Measurements from ENCODE around the gene OR2A12.
"Not testable (repeated sequence)": the region's sequence is repeated elsewhere in the genome, so short reads cannot be mapped to it uniquely, and the experiment has no call there.

The OR2A12 gene

GRCh38 chr7:144118341-144118740 is 32.3 kb downstream of the OR2A12 start:
- Histone ChIP-seq H3K4me3 (ENCODE audit: low read length) (no peak overlapping the region), H3K4me1 (ENCODE audit: control insufficient read depth, insufficient read depth, low read length) (no peaks in the 10 kb centered on the region), H3K27me3 (ENCODE audit: control insufficient read depth, insufficient read depth, low read length) (peaks cover 8% of the 10 kb centered on the region), H3K36me3 (ENCODE audit: insufficient read depth, low read length) (no peaks in the 10 kb centered on the region), H3K4me2 (ENCODE audit: low read length) (no peak overlapping the region), H3K9ac (ENCODE audit: low read depth, low read length) (no peak overlapping the region), H3K9me3 (replicated peaks; ENCODE audit: low read length) (no peaks in the 10 kb centered on the region)

GRCh38 chr7:144122876-144123275 is 36.8 kb downstream of the OR2A12 start, which contains the start of gene OR2A14:
OR2A14 (plus strand) TSS chr7:144123176; CDS start chr7:144129113, 5,937 bp downstream.
- Histone ChIP-seq H3K9ac (ENCODE audit: low read depth, low read length) (no peak within 1 kb of the TSS), H3K9me3 (replicated peaks; ENCODE audit: low read length) (no peaks in the 10 kb centered on the region), H3K4me3 (ENCODE audit: low read length) (no peak within 1 kb of the TSS), H3K4me1 (ENCODE audit: control insufficient read depth, insufficient read depth, low read length) (no peaks in the 10 kb centered on the region), H3K4me2 (ENCODE audit: low read length) (no peak within 1 kb of the TSS), H3K27me3 (ENCODE audit: control insufficient read depth, insufficient read depth, low read length) (peaks cover 5% of the 10 kb centered on the region), H3K36me3 (ENCODE audit: insufficient read depth, low read length) (no peaks in the 10 kb centered on the region)

GRCh38 chr7:144127714-144128334 is 41.7 kb downstream of the OR2A12 start:
- Histone ChIP-seq H3K9ac (ENCODE audit: low read depth, low read length) (no peak overlapping the region), H3K4me1 (ENCODE audit: control insufficient read depth, insufficient read depth, low read length) (no peaks in the 10 kb centered on the region), H3K36me3 (ENCODE audit: insufficient read depth, low read length) (no peaks in the 10 kb centered on the region), H3K27me3 (ENCODE audit: control insufficient read depth, insufficient read depth, low read length) (peaks cover 8% of the 10 kb centered on the region), H3K4me2 (ENCODE audit: low read length) (no peak overlapping the region), H3K4me3 (ENCODE audit: low read length) (no peak overlapping the region), H3K9me3 (replicated peaks; ENCODE audit: low read length) (no peaks in the 10 kb centered on the region)

GRCh38 chr7:144129601-144130000 is 43.5 kb downstream of the OR2A12 start:
- not testable (repeated sequence) for H3K36me3 ChIP-seq (ENCODE audit: insufficient read depth, low read length); H3K4me2 ChIP-seq (ENCODE audit: low read length); H3K9ac ChIP-seq (ENCODE audit: low read depth, low read length); H3K4me1 ChIP-seq (ENCODE audit: control insufficient read depth, insufficient read depth, low read length); H3K4me3 ChIP-seq (ENCODE audit: low read length); H3K27me3 ChIP-seq (ENCODE audit: control insufficient read depth, insufficient read depth, low read length); H3K9me3 ChIP-seq (replicated peaks; ENCODE audit: low read length)

GRCh38 chr7:144130730-144131129 is 44.7 kb downstream of the OR2A12 start:
- Histone ChIP-seq H3K4me1 (ENCODE audit: control insufficient read depth, insufficient read depth, low read length) (no peaks in the 10 kb centered on the region), H3K27me3 (ENCODE audit: control insufficient read depth, insufficient read depth, low read length) (peaks cover 3% of the 10 kb centered on the region), H3K4me2 (ENCODE audit: low read length) (no peak overlapping the region), H3K36me3 (ENCODE audit: insufficient read depth, low read length) (no peaks in the 10 kb centered on the region), H3K9me3 (replicated peaks; ENCODE audit: low read length) (no peaks in the 10 kb centered on the region), H3K4me3 (ENCODE audit: low read length) (no peak overlapping the region), H3K9ac (ENCODE audit: low read depth, low read length) (no peak overlapping the region)

- Histone ChIP-seq H3K27me3 (ENCODE audit: control insufficient read depth, insufficient read depth, low read length) (peaks cover 3% of the 10 kb centered on the region), H3K4me3 (ENCODE audit: low read length) (no peak overlapping the region), H3K4me1 (ENCODE audit: control insufficient read depth, insufficient read depth, low read length) (no peaks in the 10 kb centered on the region), H3K4me2 (ENCODE audit: low read length) (no peak overlapping the region), H3K9ac (ENCODE audit: low read depth, low read length) (no peak overlapping the region), H3K9me3 (replicated peaks; ENCODE audit: low read length) (no peaks in the 10 kb centered on the region), H3K36me3 (ENCODE audit: insufficient read depth, low read length) (no peaks in the 10 kb centered on the region)
Measured at GRCh38 chr7:144132262-144132661, 46.2 kb downstream of the OR2A12 start.

GRCh38 chr7:144133307-144133706 is 47.2 kb downstream of the OR2A12 start:
- no peaks in the 10 kb centered on the region for H3K9me3 ChIP-seq (replicated peaks; ENCODE audit: low read length)
- H3K4me1 ChIP-seq (ENCODE audit: control insufficient read depth, insufficient read depth, low read length): no peaks in the 10 kb centered on the region
- no peak overlapping the region for H3K4me3 ChIP-seq (ENCODE audit: low read length)
- no peaks in the 10 kb centered on the region for H3K36me3 ChIP-seq (ENCODE audit: insufficient read depth, low read length)
- H3K27me3 ChIP-seq (ENCODE audit: control insufficient read depth, insufficient read depth, low read length): peaks cover 3% of the 10 kb centered on the region
- H3K4me2 ChIP-seq (ENCODE audit: low read length): no peak overlapping the region
- no peak overlapping the region for H3K9ac ChIP-seq (ENCODE audit: low read depth, low read length)

- H3K9me3 ChIP-seq (replicated peaks; ENCODE audit: low read length): no peaks in the 10 kb centered on the region
- H3K4me1 ChIP-seq (ENCODE audit: control insufficient read depth, insufficient read depth, low read length): no peaks in the 10 kb centered on the region
- H3K27me3 ChIP-seq (ENCODE audit: control insufficient read depth, insufficient read depth, low read length): peaks cover 3% of the 10 kb centered on the region
- H3K36me3 ChIP-seq (ENCODE audit: insufficient read depth, low read length): no peaks in the 10 kb centered on the region
- H3K4me3 ChIP-seq (ENCODE audit: low read length): no peak overlapping the region
- H3K9ac ChIP-seq (ENCODE audit: low read depth, low read length): no peak overlapping the region
- H3K4me2 ChIP-seq (ENCODE audit: low read length): no peak overlapping the region
Measured at GRCh38 chr7:144134116-144134515, 48.0 kb downstream of the OR2A12 start.

GRCh38 chr7:144137501-144137900 is 51.4 kb downstream of the OR2A12 start:
- no peak overlapping the region for H3K4me2 ChIP-seq (ENCODE audit: low read length)
- H3K4me3 ChIP-seq (ENCODE audit: low read length): no peak overlapping the region
- H3K27me3 ChIP-seq (ENCODE audit: control insufficient read depth, insufficient read depth, low read length): no peaks in the 10 kb centered on the region
- H3K9me3 ChIP-seq (replicated peaks; ENCODE audit: low read length): no peaks in the 10 kb centered on the region
- H3K36me3 ChIP-seq (ENCODE audit: insufficient read depth, low read length): no peaks in the 10 kb centered on the region
- H3K4me1 ChIP-seq (ENCODE audit: control insufficient read depth, insufficient read depth, low read length): no peaks in the 10 kb centered on the region
- no peak overlapping the region for H3K9ac ChIP-seq (ENCODE audit: low read depth, low read length)

- Histone ChIP-seq H3K36me3 (ENCODE audit: insufficient read depth, low read length) (no peaks in the 10 kb centered on the region), H3K4me2 (ENCODE audit: low read length) (no peak overlapping the region), H3K27me3 (ENCODE audit: control insufficient read depth, insufficient read depth, low read length) (no peaks in the 10 kb centered on the region), H3K9ac (ENCODE audit: low read depth, low read length) (no peak overlapping the region), H3K4me1 (ENCODE audit: control insufficient read depth, insufficient read depth, low read length) (no peaks in the 10 kb centered on the region), H3K9me3 (replicated peaks; ENCODE audit: low read length) (no peaks in the 10 kb centered on the region), H3K4me3 (ENCODE audit: low read length) (no peak overlapping the region)
Measured at GRCh38 chr7:144142187-144142586, 56.1 kb downstream of the OR2A12 start.

- H3K4me3 ChIP-seq (ENCODE audit: low read length): no peak overlapping the region
- H3K9me3 ChIP-seq (replicated peaks; ENCODE audit: low read length): peaks cover 5% of the 10 kb centered on the region
- no peak overlapping the region for H3K4me2 ChIP-seq (ENCODE audit: low read length)
- no peaks in the 10 kb centered on the region for H3K36me3 ChIP-seq (ENCODE audit: insufficient read depth, low read length)
- H3K27me3 ChIP-seq (ENCODE audit: control insufficient read depth, insufficient read depth, low read length): no peaks in the 10 kb centered on the region
- H3K9ac ChIP-seq (ENCODE audit: low read depth, low read length): no peak overlapping the region
- no peaks in the 10 kb centered on the region for H3K4me1 ChIP-seq (ENCODE audit: control insufficient read depth, insufficient read depth, low read length)
Measured at GRCh38 chr7:144144426-144144825, 58.3 kb downstream of the OR2A12 start.

GRCh38 chr7:144148224-144148827 is 62.2 kb downstream of the OR2A12 start:
- no peaks in the 10 kb centered on the region for H3K27me3 ChIP-seq (ENCODE audit: control insufficient read depth, insufficient read depth, low read length)
- H3K9ac ChIP-seq (ENCODE audit: low read depth, low read length): no peak overlapping the region
- H3K4me1 ChIP-seq (ENCODE audit: control insufficient read depth, insufficient read depth, low read length): no peaks in the 10 kb centered on the region
- H3K9me3 ChIP-seq (replicated peaks; ENCODE audit: low read length): peaks cover 5% of the 10 kb centered on the region
- H3K36me3 ChIP-seq (ENCODE audit: insufficient read depth, low read length): no peaks in the 10 kb centered on the region
- no peak overlapping the region for H3K4me2 ChIP-seq (ENCODE audit: low read length)
- H3K4me3 ChIP-seq (ENCODE audit: low read length): no peak overlapping the region
